IMR-90 (cell line): ENCODE data around the gene PYGB. TPM values are rescaled to one million over a fixed set of nuclear protein-coding genes. Genes with fewer than 3 reads are reported as not detected.

Experiments
- ATAC-seq: fragments of 200-7000 bp; cut with Tn5 transposase; 2 replicates; pipeline ENCODE4 v1.9.1; 2020; ENCODE audit warnings: low read depth, mild to moderate bottlenecking, moderate library complexity
- BruUV-seq: library from RNA; stranded (reverse); fragments of 400-500 nt; replicated peaks from 2 replicates; lab custom pipeline; 2021; lab: Mats Ljungman, UMichigan
- CTCF ChIA-PET: fragments of 300-600 bp; formaldehyde crosslinking; extraction: SDS; loops from one replicate; lab custom pipeline; 2021; ENCODE audit warnings: antibody characterized with exemption; lab: Yijun Ruan, JAX
- POLR2A ChIA-PET: fragments of 300-600 bp; sonication (Branson Sonifier 250); formaldehyde crosslinking; loops from one replicate; lab custom pipeline; 2022; ENCODE audit warnings: antibody characterized with exemption; ENCODE audit not compliant: unreplicated experiment; lab: Charles Lee
- DNase-seq: peaks from one replicate; pipeline ENCODE4 v3.0.0; 2013
- H2AFZ ChIP-seq: replicated peaks from 2 replicates; pipeline ENCODE3; 2013; ENCODE audit warnings: low read length, mild to moderate bottlenecking; ENCODE audit not compliant: poor library complexity
- H2AK5ac ChIP-seq: 2 replicates; pipeline ENCODE4 v1.6.1; 2013; ENCODE audit warnings: low read depth, low read length, inconsistent platforms
- H2AK9ac ChIP-seq: replicated peaks from 2 replicates; pipeline ENCODE3; 2013; ENCODE audit warnings: mild to moderate bottlenecking, low read depth, low read length, moderate library complexity; ENCODE audit not compliant: poor library complexity
- H2BK120ac ChIP-seq: 2 replicates; pipeline ENCODE4 v1.6.1; 2013; ENCODE audit warnings: low read depth, low read length, inconsistent platforms
- H2BK15ac ChIP-seq: 3 replicates; pipeline ENCODE4 v1.6.1; 2013; ENCODE audit warnings: low read depth, low read length, inconsistent platforms
- H2BK20ac ChIP-seq: 2 replicates; pipeline ENCODE4 v1.6.1; 2013; ENCODE audit warnings: low read depth, mild to moderate bottlenecking, inconsistent platforms, low read length, moderate library complexity
- H2BK5ac ChIP-seq: 2 replicates; pipeline ENCODE4 v1.6.1; 2013; ENCODE audit warnings: mild to moderate bottlenecking, low read depth, low read length, inconsistent platforms; ENCODE audit not compliant: poor library complexity, severe bottlenecking
- H3K14ac ChIP-seq: replicated peaks from 2 replicates; pipeline ENCODE4 v1.6.1; 2013; ENCODE audit warnings: low read depth, low read length, inconsistent platforms
- H3K18ac ChIP-seq: 2 replicates; pipeline ENCODE4 v1.6.1; 2013; ENCODE audit warnings: low read depth, low read length, control low read depth
- H3K23ac ChIP-seq: 2 replicates; pipeline ENCODE4 v1.6.1; 2013; ENCODE audit warnings: low read depth, low read length, inconsistent platforms
- H3K27ac ChIP-seq: 2 replicates; pipeline ENCODE4 v1.5.1; 2013; ENCODE audit warnings: mild to moderate bottlenecking, control low read depth, low read length; ENCODE audit not compliant: insufficient read depth
- H3K27me3 ChIP-seq: 2 replicates; pipeline ENCODE4 v1.6.1; 2013; ENCODE audit warnings: low read length; ENCODE audit not compliant: control insufficient read depth, insufficient read depth
- H3K36me3 ChIP-seq: 2 replicates; pipeline ENCODE4 v1.6.1; 2013; ENCODE audit warnings: low read length, mixed read lengths; ENCODE audit not compliant: control insufficient read depth, insufficient read depth
- H3K4ac ChIP-seq: 2 replicates; pipeline ENCODE4 v1.6.1; 2013; ENCODE audit warnings: low read depth, low read length, inconsistent platforms
- H3K4me1 ChIP-seq: 2 replicates; pipeline ENCODE4 v1.6.1; 2013; ENCODE audit warnings: low read length, mixed read lengths; ENCODE audit not compliant: control insufficient read depth, insufficient read depth
- H3K4me2 ChIP-seq: 2 replicates; pipeline ENCODE4 v1.6.1; 2013; ENCODE audit warnings: low read depth, mild to moderate bottlenecking, control low read depth, low read length, moderate library complexity
- H3K4me3 ChIP-seq: 2 replicates; pipeline ENCODE4 v1.5.1; 2013; ENCODE audit warnings: low read depth, mild to moderate bottlenecking, control low read depth, low read length, moderate library complexity; ENCODE audit not compliant: insufficient read depth
- H3K56ac ChIP-seq: 2 replicates; pipeline ENCODE4 v1.6.1; 2013; ENCODE audit warnings: low read length, inconsistent platforms; ENCODE audit not compliant: insufficient read depth; ENCODE audit errors: extremely low read depth
- H3K79me1 ChIP-seq, 2 experiments: 2 replicates each; pipeline ENCODE4 v1.6.1; 2013; ENCODE audit warnings: low read length in 2 of 2, inconsistent platforms in 1 of 2, low read depth in 1 of 2
- H3K9ac ChIP-seq: 2 replicates; pipeline ENCODE4 v1.6.1; 2013; ENCODE audit warnings: low read depth, low read length, control low read depth
- H3K9me1 ChIP-seq: 2 replicates; pipeline ENCODE4 v1.6.1; 2013; ENCODE audit warnings: low read length, inconsistent platforms; ENCODE audit not compliant: insufficient read depth
- H3K9me3 ChIP-seq: 2 replicates; pipeline ENCODE4 v1.6.1; 2013; ENCODE audit warnings: low read length; ENCODE audit not compliant: control insufficient read depth, insufficient read depth
- H4K20me1 ChIP-seq: 2 replicates; pipeline ENCODE4 v1.6.1; 2013; ENCODE audit warnings: low read length, inconsistent platforms; ENCODE audit not compliant: insufficient read depth
- H4K5ac ChIP-seq: 2 replicates; pipeline ENCODE4 v1.6.1; 2013; ENCODE audit warnings: mild to moderate bottlenecking, low read depth, low read length, control low read depth
- H4K8ac ChIP-seq, 2 experiments: 2 replicates each; pipeline ENCODE4 v1.6.1; 2013; ENCODE audit warnings: low read depth in 2 of 2, low read length in 2 of 2, control low read depth in 1 of 2, inconsistent platforms in 1 of 2
- H4K91ac ChIP-seq: 2 replicates; pipeline ENCODE4 v1.6.1; 2013; ENCODE audit warnings: low read depth, low read length, inconsistent platforms; ENCODE audit not compliant: insufficient read depth
- BHLHE40 ChIP-seq: fragments of 150-350 bp; IDR thresholded peaks from 2 replicates; pipeline ENCODE4 v1.6.1; 2016; ENCODE audit warnings: mild to moderate bottlenecking, low read depth, low read length
- CEBPB ChIP-seq: IDR thresholded peaks from 2 replicates; pipeline ENCODE4 v1.6.1; 2012; ENCODE audit warnings: low read depth, low read length, improper control_type of control experiment
- CHD1 ChIP-seq: IDR thresholded peaks from 2 replicates; pipeline ENCODE4 v1.6.1; 2012; ENCODE audit warnings: low read depth, low read length, improper control_type of control experiment
- CTCF ChIP-seq: conservative IDR thresholded peaks from 2 replicates; pipeline ENCODE4 v1.5.1; 2012; ENCODE audit warnings: mild to moderate bottlenecking, low read depth, low read length, improper control_type of control experiment
- FOS ChIP-seq: fragments of 150-350 bp; IDR thresholded peaks from 2 replicates; pipeline ENCODE4 v1.6.1; 2016; ENCODE audit warnings: low read depth, low read length
- MAFK ChIP-seq: IDR thresholded peaks from 2 replicates; pipeline ENCODE4 v1.6.1; 2012; ENCODE audit warnings: low read depth, low read length, improper control_type of control experiment
- MAZ ChIP-seq: IDR thresholded peaks from 2 replicates; pipeline ENCODE4 v1.6.1; 2012; ENCODE audit warnings: low read depth, mild to moderate bottlenecking, low read length, improper control_type of control experiment, moderate library complexity, borderline replicate concordance
- MXI1 ChIP-seq: IDR thresholded peaks from 2 replicates; pipeline ENCODE4 v1.6.1; 2012; ENCODE audit warnings: low read depth, mild to moderate bottlenecking, low read length, moderate library complexity, borderline replicate concordance
- NFE2L2 ChIP-seq: fragments of 150-350 bp; IDR thresholded peaks from 2 replicates; pipeline ENCODE4 v1.6.1; 2016; ENCODE audit warnings: low read depth, mild to moderate bottlenecking, low read length
- POLR2A ChIP-seq: IDR thresholded peaks from 2 replicates; pipeline ENCODE4 v1.6.1; 2012; ENCODE audit warnings: mild to moderate bottlenecking, low read depth, low read length
- RAD21 ChIP-seq: IDR thresholded peaks from 2 replicates; pipeline ENCODE4 v1.6.1; 2012; ENCODE audit warnings: low read length, improper control_type of control experiment
- RCOR1 ChIP-seq: IDR thresholded peaks from 2 replicates; pipeline ENCODE4 v1.6.1; 2012; ENCODE audit warnings: mild to moderate bottlenecking, low read length, improper control_type of control experiment; ENCODE audit not compliant: insufficient replicate concordance
- RFX5 ChIP-seq: IDR thresholded peaks from 2 replicates; pipeline ENCODE4 v1.8.0; 2012; ENCODE audit warnings: low read depth, mild to moderate bottlenecking, low read length, moderate library complexity
- SMC3 ChIP-seq: fragments of 150-350 bp; IDR thresholded peaks from 2 replicates; pipeline ENCODE4 v1.6.1; 2016; ENCODE audit warnings: low read depth, mild to moderate bottlenecking, antibody characterized with exemption, low read length, moderate library complexity
- USF2 ChIP-seq: fragments of 150-350 bp; IDR thresholded peaks from 2 replicates; pipeline ENCODE4 v1.6.1; 2017; ENCODE audit warnings: mild to moderate bottlenecking, antibody characterized with exemption, low read length, low read depth
- WGBS, 2 experiments: methylation state at CpG; one replicate each; pipeline versions ENCODE4 v1.1.5 to v1.1.7; 2013; ENCODE audit warnings: missing lambda C conversion rate in 2 of 2; ENCODE audit not compliant: insufficient read length in 1 of 2; ENCODE audit errors: extremely low coverage in 2 of 2; 5-methylcytosine and 5-hydroxymethylcytosine counted together
- dilution Hi-C: fragments of 300-500 bp; cut with HindIII; formaldehyde crosslinking; loops from one replicate; pipeline ENCODE4 v1.14.3; 2018; ENCODE audit warnings: low sequenced_read_pairs; ENCODE audit not compliant: unreplicated experiment
- in situ Hi-C: fragments of 300-500 bp; cut with MboI; formaldehyde crosslinking; loops from 3 replicates; pipeline ENCODE4 v1.14.3; 2019; ENCODE audit warnings: low sequenced_read_pairs, inconsistent platforms, mixed read lengths
- intact Hi-C: fragments of 100-400 bp; cut with micrococcal nuclease; formaldehyde crosslinking; loops from 2 replicates; pipeline ENCODE4 v1.10.0; 2022
- polyA plus RNA-seq, 3 experiments: library from polyadenylated mRNA; depleted of rRNA; stranded (reverse); fragments of >200 nt; gene quantifications; 2 replicates each; pipeline ENCODE4 v1.2.3, GENCODE V29; 2012; ENCODE audit warnings: low replicate concordance in 1 of 3
- total RNA-seq: library from RNA; depleted of rRNA; stranded (reverse); fragments of >200 nt; gene quantifications from 2 replicates; pipeline ENCODE4 v1.2.3, GENCODE V29; 2012

The PYGB gene
- total and polyA plus RNA-seq, 2 of the 4 experiments (the other 2 are of a cell fraction), result 72.4 to 83.1 TPM

- H3K36me3 ChIP-seq, result peaks cover 79% of the 10 kb centered on the region
- dilution Hi-C loops, result no loop called here
- no peak overlapping the region for H3K23ac ChIP-seq
- H3K4ac ChIP-seq, result no peak overlapping the region
- no peak overlapping the region for H3K56ac ChIP-seq
- no peak overlapping the region for H2AK9ac ChIP-seq
- no peak overlapping the region for H4K8ac ChIP-seq
- no peak overlapping the region for H3K18ac ChIP-seq
- no peak for DNase-seq
- POLR2A ChIA-PET, result no interaction called here
- no peak overlapping the region for H2AK5ac ChIP-seq
- no peak overlapping the region for H3K27ac ChIP-seq
- intact Hi-C loops, result no loop called here
- no peak overlapping the region for H2BK15ac ChIP-seq
- no peak overlapping the region for H2BK20ac ChIP-seq
- H3K4me1 ChIP-seq, result no peaks in the 10 kb centered on the region
- ATAC-seq, result no peak
- BruUV-seq, result no TSS peak
- CTCF ChIA-PET, result interaction anchor here (0.5 kb wide), 1 partner anchor 1372 kb away, joined by 3 read pairs; no protein-coding TSS in a partner anchor
- H3K4me2 ChIP-seq, result no peak overlapping the region
- H4K20me1 ChIP-seq, result peaks cover 7% of the 10 kb centered on the region
- no peak overlapping the region for H2AFZ ChIP-seq
- no peak overlapping the region for H4K5ac ChIP-seq
- peaks cover 3% of the 10 kb centered on the region for H3K9me1 ChIP-seq
- H3K14ac ChIP-seq, result no peak overlapping the region
- H2BK5ac ChIP-seq, result no peak overlapping the region
- H2BK120ac ChIP-seq, result no peak overlapping the region
- WGBS, 2 experiments, result 98% methylated on average over 17 of the region's 24 CpGs; no CpG with 5 or more reads in 1 of the 2 experiments
- no peak overlapping the region for H3K4me3 ChIP-seq
- H3K9ac ChIP-seq, result no peak overlapping the region
- H3K9me3 ChIP-seq, result no peaks in the 10 kb centered on the region
- peaks cover 0 to 28% of the 10 kb centered on the region in 2 experiments; a peak in 2 of 4 replicates for H3K79me1 ChIP-seq
- H4K91ac ChIP-seq, result no peak overlapping the region
- in situ Hi-C loops, result no loop called here
- H3K27me3 ChIP-seq, result no peaks in the 10 kb centered on the region
- TF ChIP-seq POLR2A (no peak), RCOR1 (no peak), MXI1 (no peak), BHLHE40 (no peak), USF2 (no peak), CTCF (no peak), CEBPB (no peak), FOS (no peak), MAFK (no peak), NFE2L2 (no peak), SMC3 (no peak), RAD21 (no peak), RFX5 (no peak), MAZ (no peak), CHD1 (no peak)
Observed at GRCh38 chr20:25283221-25283951, 35.5 kb downstream of the PYGB start.
